ENCODE data around the gene GPR78.

The GPR78 gene

DNA sequence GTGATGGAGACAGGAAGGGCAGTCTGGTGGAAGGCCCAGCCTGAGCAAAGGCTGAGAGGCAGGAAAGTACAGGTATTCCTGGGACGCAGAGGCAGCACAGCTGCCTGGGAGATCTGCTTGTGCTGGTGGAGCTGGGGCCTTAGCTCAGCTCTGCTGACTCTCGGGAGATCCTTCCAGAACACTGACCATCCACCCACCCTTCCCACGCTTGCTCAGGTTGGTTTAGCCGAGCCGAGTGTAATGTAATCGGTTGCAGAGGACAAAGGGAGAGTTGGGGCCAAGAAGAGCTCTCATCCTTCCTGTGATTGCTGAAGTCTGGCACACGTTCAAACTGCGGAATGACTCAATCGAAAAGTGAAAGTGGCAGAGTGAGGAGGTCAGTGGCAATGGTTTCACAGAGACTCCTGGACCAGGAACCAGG is 43.1 kb upstream of the GPR78 start:
- DNase-seq (ENCODE audit: extremely low read depth, low read depth), result peak; percentile 43
- no peak overlapping the region for H3K4me3 ChIP-seq (replicated peaks; ENCODE audit: low read depth, low read length)
- no peak for TF ChIP-seq CTCF (IDR thresholded peaks at IDR 0.05; ENCODE audit: low read depth, low read length, missing control alignments)

DNA sequence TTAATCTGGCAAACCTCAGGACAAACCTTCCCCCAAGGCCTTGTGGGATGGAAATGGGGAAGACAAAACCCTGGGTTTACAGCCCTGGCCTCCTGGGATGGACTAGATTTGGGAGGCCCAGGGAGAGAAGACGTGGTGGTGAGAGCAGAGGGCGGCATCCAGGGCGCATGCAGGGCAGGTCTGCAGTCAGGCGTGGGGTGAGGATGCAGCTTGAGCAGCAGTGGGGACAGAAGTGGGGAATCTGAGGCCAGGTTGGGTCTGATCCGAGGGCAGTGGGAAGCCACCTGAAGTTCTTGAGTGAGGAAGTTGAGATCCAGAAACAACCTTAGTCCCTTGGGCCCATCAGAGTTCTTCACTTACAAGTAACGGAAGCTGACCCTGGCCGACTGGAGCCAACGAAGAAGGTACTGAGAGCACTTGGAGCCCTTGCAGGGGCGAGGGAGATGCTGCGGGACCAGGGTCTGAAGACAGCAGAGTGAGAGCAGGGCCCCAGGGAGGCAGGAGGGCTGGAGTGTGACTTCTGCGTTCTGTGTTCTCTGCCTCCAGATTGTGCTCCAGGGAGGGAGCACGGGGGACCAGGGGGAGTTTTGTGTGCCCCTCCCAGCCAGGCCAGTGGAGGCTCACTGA is 42.0 kb upstream of the GPR78 start:
- H3K4me3 ChIP-seq (replicated peaks; ENCODE audit: low read depth, low read length), result no peak overlapping the region
- no peak for DNase-seq (ENCODE audit: extremely low read depth, low read depth)
- no peak for TF ChIP-seq CTCF (IDR thresholded peaks at IDR 0.05; ENCODE audit: low read depth, low read length, missing control alignments)

DNA sequence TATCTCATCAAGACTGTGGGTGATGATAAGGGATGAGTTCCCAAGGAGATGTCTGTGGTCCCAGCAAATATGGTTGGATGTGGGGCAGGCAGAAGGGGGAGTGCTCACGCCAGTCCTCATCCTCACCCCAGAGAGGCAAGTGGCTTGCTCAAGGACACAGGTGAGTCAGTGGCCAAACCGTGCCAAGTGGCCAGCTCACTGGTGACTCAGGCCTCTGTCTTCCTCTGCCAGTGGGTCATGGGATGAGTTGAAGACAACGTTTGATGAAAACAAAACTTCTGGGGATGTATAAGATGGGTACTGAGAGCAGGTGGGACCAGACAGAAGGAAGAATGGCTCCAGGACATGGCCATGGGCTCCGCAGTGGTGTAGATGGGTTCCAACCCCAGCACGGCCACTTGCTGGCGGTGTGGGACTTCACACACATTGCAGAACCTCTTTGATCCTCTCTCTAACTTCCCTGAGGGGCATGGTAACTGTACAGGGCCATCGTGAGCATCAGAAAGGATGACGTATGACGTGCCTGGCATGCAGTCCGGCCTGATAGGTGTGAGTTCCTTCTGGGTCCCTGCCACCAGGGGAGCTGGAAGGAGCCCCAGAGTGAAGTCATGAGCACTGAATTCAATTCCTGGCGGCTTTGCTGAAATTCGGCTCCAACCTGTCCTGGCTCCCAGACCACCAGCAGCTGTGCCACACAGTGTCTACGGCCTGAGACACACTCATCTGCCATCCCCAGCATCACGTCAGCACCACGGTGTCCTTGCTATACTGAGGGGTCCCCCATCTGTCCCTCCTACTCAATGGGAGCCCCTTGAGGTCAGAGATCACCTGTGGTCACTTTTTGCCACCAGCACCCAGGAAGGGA is 41.3 kb upstream of the GPR78 start:
- no peak overlapping the region for H3K4me3 ChIP-seq (replicated peaks; ENCODE audit: low read depth, low read length)
- no peak for DNase-seq (ENCODE audit: extremely low read depth, low read depth)
- TF ChIP-seq CTCF (IDR thresholded peaks at IDR 0.05; ENCODE audit: low read depth, low read length, missing control alignments), result no peak

DNA sequence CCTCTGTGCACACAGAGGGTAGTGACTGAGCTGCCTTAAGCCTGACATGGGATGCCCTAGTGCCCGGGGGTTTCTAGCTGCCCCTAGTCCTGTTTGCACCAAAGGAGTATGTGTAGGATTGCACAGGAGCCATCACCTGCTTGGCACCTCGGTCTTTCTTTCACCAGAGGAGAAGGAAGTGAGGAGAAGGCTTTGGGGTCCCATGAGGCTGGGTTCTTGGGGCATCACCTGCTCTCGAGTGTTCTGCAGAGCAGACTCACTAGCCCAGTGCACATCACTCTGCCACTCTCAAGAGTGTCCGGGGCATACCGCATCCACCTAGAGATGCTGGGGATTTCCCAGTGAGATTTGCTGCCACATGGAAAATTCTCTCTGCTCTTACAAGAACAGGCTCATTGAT is 40.5 kb upstream of the GPR78 start:
- DNase-seq (ENCODE audit: extremely low read depth, low read depth), result no peak
- no peak overlapping the region for H3K4me3 ChIP-seq (replicated peaks; ENCODE audit: low read depth, low read length)
- TF ChIP-seq CTCF (IDR thresholded peaks at IDR 0.05; ENCODE audit: low read depth, low read length, missing control alignments), result no peak

DNA sequence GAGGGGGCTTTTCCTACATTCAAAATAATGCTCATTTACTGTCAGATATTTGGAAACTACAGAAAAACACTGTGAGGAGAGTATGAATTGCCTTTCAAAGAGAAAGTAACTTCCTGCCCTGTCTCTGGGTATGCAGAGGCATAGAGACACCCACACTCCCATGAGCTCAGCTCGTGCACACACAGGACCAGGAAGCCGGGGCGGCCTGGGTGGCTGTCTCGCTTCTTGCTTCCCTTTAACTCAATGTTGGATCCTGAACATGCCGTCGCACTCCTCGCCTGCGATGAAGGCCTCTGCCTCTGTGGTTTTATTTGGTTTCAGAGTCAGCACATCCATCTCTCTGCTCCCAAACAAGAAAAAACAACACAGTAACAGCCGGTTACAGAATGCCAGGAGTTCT is 40.1 kb upstream of the GPR78 start:
- DNase-seq (ENCODE audit: extremely low read depth, low read depth), result no peak
- TF ChIP-seq CTCF (IDR thresholded peaks at IDR 0.05; ENCODE audit: low read depth, low read length, missing control alignments), result no peak
- no peak overlapping the region for H3K4me3 ChIP-seq (replicated peaks; ENCODE audit: low read depth, low read length)

DNA sequence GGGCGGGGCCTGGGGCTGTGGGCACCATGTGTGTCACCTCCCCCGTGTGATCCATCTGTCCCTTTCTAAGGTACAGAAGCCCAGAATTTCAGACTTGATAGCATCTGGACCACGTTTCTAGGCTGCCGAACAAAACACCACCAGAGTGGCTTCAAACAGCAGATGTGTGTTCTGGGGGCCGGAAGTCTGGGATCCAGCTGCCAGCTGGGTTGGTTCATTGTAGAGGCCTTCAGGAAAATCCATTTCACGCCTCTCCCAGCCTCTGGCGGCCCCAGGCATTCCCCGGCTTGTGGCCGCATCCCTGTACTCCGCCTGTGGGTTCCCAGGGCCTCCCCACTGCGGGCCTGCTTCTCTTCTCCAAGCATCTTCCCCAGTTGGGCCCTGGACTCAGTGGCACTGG is 39.6 kb upstream of the GPR78 start:
- TF ChIP-seq CTCF (IDR thresholded peaks at IDR 0.05; ENCODE audit: low read depth, low read length, missing control alignments), result no peak
- no peak for DNase-seq (ENCODE audit: extremely low read depth, low read depth)
- no peak overlapping the region for H3K4me3 ChIP-seq (replicated peaks; ENCODE audit: low read depth, low read length)
